Loucy (cell line): ENCODE results near the gene FOXC2.

Experiments used
- EZH2phosphoT487 ChIP-seq: fragments of 200-600 bp; IDR thresholded peaks from 2 replicates; pipeline ENCODE4 v1.6.1; 2018; ENCODE audit warnings: antibody characterized with exemption, mild to moderate bottlenecking, moderate library complexity, borderline replicate concordance
- TF ChIP-seq, protein P1 (sequence below): fragments of 200-600 bp; sonication (generic); conservative IDR thresholded peaks from 2 replicates; pipeline ENCODE4 v1.5.1; 2014; ENCODE audit warnings: mild to moderate bottlenecking, antibody characterized with exemption, low read length

GRCh38 chr16:86609115-86609514 lies 42.5 kb downstream of the FOXC2 start:
- TF ChIP-seq, protein P1, sequence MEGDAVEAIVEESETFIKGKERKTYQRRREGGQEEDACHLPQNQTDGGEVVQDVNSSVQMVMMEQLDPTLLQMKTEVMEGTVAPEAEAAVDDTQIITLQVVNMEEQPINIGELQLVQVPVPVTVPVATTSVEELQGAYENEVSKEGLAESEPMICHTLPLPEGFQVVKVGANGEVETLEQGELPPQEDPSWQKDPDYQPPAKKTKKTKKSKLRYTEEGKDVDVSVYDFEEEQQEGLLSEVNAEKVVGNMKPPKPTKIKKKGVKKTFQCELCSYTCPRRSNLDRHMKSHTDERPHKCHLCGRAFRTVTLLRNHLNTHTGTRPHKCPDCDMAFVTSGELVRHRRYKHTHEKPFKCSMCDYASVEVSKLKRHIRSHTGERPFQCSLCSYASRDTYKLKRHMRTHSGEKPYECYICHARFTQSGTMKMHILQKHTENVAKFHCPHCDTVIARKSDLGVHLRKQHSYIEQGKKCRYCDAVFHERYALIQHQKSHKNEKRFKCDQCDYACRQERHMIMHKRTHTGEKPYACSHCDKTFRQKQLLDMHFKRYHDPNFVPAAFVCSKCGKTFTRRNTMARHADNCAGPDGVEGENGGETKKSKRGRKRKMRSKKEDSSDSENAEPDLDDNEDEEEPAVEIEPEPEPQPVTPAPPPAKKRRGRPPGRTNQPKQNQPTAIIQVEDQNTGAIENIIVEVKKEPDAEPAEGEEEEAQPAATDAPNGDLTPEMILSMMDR: no peak
- TF ChIP-seq EZH2phosphoT487: no peak
